Cardiac muscle cell (in vitro differentiated cells and primary cell): ENCODE data around the gene TTLL8. TPM values are rescaled to one million over a fixed set of nuclear protein-coding genes. Genes with fewer than 3 reads are reported as not detected.

Source experiments
- DNase-seq, 2 donors: peaks; one replicate each; pipeline versions ENCODE4 v3.0.0 to v3.0.0-alpha.2; 2010 to 2017; ENCODE audit warnings: low read depth in 1 of 2, low spot score in 1 of 2
- H3K27ac ChIP-seq: fragments of 200-600 bp; sonication (generic); 2 replicates; pipeline ENCODE4 v1.5.1; 2016
- H3K27me3 ChIP-seq: fragments of 200-600 bp; sonication (generic); 2 replicates; pipeline ENCODE4 v1.6.0; 2016; ENCODE audit warnings: control low read depth
- H3K36me3 ChIP-seq: fragments of 200-600 bp; sonication (generic); 2 replicates; pipeline ENCODE4 v1.5.1; 2016; ENCODE audit warnings: control low read depth
- H3K4me1 ChIP-seq: fragments of 200-600 bp; sonication (generic); 2 replicates; pipeline ENCODE4 v1.8.1; 2017; ENCODE audit warnings: low read depth, mild to moderate bottlenecking, mixed run types
- H3K4me3 ChIP-seq: fragments of 200-600 bp; sonication (generic); 2 replicates; pipeline ENCODE4 v1.5.1; 2016; ENCODE audit warnings: mild to moderate bottlenecking
- H3K9me3 ChIP-seq: fragments of 200-600 bp; sonication (generic); 2 replicates; pipeline ENCODE4 v1.5.1; 2017; ENCODE audit warnings: low read depth, mild to moderate bottlenecking, control low read depth
- CTCF ChIP-seq: IDR thresholded peaks from 2 replicates; pipeline ENCODE4 v1.5.1; 2012; ENCODE audit warnings: low read depth, mild to moderate bottlenecking, low read length
- polyA plus RNA-seq: library from polyadenylated mRNA; unstranded; fragments of >200 nt; fragmentation: Nextera tagmentation; extraction: Ambion mirVana; gene quantifications from 2 replicates; pipeline ENCODE4 v1.2.1, GENCODE V29; 2016
- total RNA-seq: library from RNA; depleted of rRNA; stranded (reverse); fragments of >200 nt; gene quantifications from 2 replicates; pipeline ENCODE4 v1.2.3, GENCODE V29; 2016

TTLL8 gene
- total and polyA plus RNA-seq, 2 experiments from 2014 or later: not detected

GRCh38 chr22:50101870-50102565 lies 43.9 kb upstream of the TTLL8 start:
- no peaks in the 10 kb centered on the region for H3K36me3 ChIP-seq
- no peak overlapping the region for H3K27ac ChIP-seq
- TF ChIP-seq CTCF: no peak
- H3K4me3 ChIP-seq: no peak overlapping the region
- H3K9me3 ChIP-seq: no peaks in the 10 kb centered on the region
- H3K4me1 ChIP-seq: no peaks in the 10 kb centered on the region
- no peaks in the 10 kb centered on the region for H3K27me3 ChIP-seq
- DNase-seq: no peak

- no peak for DNase-seq
- Histone ChIP-seq H3K9me3 (no peaks in the 10 kb centered on the region), H3K27me3 (no peaks in the 10 kb centered on the region), H3K36me3 (no peaks in the 10 kb centered on the region), H3K4me1 (no peaks in the 10 kb centered on the region), H3K27ac (no peak overlapping the region), H3K4me3 (no peak overlapping the region)
- no peak for TF ChIP-seq CTCF
These were observed 40.0 kb upstream of the TTLL8 start for GRCh38 chr22:50098052-50098451.

- Histone ChIP-seq H3K27ac (no peak overlapping the region), H3K4me1 (no peaks in the 10 kb centered on the region), H3K27me3 (no peaks in the 10 kb centered on the region), H3K4me3 (no peak overlapping the region), H3K9me3 (no peaks in the 10 kb centered on the region), H3K36me3 (no peaks in the 10 kb centered on the region)
- no peak for TF ChIP-seq CTCF
- no peak for DNase-seq
These were observed 34.2 kb upstream of the TTLL8 start for GRCh38 chr22:50092342-50092741.

GRCh38 chr22:50091092-50091768 lies 33.1 kb upstream of the TTLL8 start:
- no peaks in the 10 kb centered on the region for H3K4me1 ChIP-seq
- DNase-seq: no peak
- H3K27me3 ChIP-seq: no peaks in the 10 kb centered on the region
- H3K27ac ChIP-seq: no peak overlapping the region
- no peaks in the 10 kb centered on the region for H3K9me3 ChIP-seq
- no peaks in the 10 kb centered on the region for H3K36me3 ChIP-seq
- no peak overlapping the region for H3K4me3 ChIP-seq
- TF ChIP-seq CTCF: no peak

- Histone ChIP-seq H3K9me3 (no peaks in the 10 kb centered on the region), H3K4me3 (no peak overlapping the region), H3K27ac (no peak overlapping the region), H3K27me3 (no peaks in the 10 kb centered on the region), H3K4me1 (peaks cover under 1% of the 10 kb centered on the region), H3K36me3 (no peaks in the 10 kb centered on the region)
- no peak for DNase-seq
- TF ChIP-seq CTCF: no peak
These were observed 32.3 kb upstream of the TTLL8 start for GRCh38 chr22:50090412-50090714.
